AG09309 (cell line): ENCODE data around the gene EFNA3.

Experiments
- DNase-seq: peaks from one replicate; pipeline ENCODE4 v3.0.0-alpha.2; 2010; ENCODE audit warnings: low read depth
- H3K4me3 ChIP-seq: 2 replicates; pipeline ENCODE4 v1.5.1; 2011; ENCODE audit warnings: mild to moderate bottlenecking, low read depth, low read length, moderate library complexity; ENCODE audit not compliant: control insufficient read depth
- TF ChIP-seq, protein P1 (sequence below): IDR thresholded peaks from 2 replicates; pipeline ENCODE4 v1.5.1; 2011; ENCODE audit warnings: mild to moderate bottlenecking, low read depth, low read length, inconsistent platforms; ENCODE audit not compliant: insufficient read depth, control insufficient read depth; ENCODE audit errors: missing control alignments

Gene EFNA3

GRCh38 chr1:155039308-155039669, 39.3 kb upstream of the EFNA3 start:
- no peak overlapping the region for H3K4me3 ChIP-seq
- TF ChIP-seq, protein P1, sequence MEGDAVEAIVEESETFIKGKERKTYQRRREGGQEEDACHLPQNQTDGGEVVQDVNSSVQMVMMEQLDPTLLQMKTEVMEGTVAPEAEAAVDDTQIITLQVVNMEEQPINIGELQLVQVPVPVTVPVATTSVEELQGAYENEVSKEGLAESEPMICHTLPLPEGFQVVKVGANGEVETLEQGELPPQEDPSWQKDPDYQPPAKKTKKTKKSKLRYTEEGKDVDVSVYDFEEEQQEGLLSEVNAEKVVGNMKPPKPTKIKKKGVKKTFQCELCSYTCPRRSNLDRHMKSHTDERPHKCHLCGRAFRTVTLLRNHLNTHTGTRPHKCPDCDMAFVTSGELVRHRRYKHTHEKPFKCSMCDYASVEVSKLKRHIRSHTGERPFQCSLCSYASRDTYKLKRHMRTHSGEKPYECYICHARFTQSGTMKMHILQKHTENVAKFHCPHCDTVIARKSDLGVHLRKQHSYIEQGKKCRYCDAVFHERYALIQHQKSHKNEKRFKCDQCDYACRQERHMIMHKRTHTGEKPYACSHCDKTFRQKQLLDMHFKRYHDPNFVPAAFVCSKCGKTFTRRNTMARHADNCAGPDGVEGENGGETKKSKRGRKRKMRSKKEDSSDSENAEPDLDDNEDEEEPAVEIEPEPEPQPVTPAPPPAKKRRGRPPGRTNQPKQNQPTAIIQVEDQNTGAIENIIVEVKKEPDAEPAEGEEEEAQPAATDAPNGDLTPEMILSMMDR, result no peak
- no peak for DNase-seq

DNA sequence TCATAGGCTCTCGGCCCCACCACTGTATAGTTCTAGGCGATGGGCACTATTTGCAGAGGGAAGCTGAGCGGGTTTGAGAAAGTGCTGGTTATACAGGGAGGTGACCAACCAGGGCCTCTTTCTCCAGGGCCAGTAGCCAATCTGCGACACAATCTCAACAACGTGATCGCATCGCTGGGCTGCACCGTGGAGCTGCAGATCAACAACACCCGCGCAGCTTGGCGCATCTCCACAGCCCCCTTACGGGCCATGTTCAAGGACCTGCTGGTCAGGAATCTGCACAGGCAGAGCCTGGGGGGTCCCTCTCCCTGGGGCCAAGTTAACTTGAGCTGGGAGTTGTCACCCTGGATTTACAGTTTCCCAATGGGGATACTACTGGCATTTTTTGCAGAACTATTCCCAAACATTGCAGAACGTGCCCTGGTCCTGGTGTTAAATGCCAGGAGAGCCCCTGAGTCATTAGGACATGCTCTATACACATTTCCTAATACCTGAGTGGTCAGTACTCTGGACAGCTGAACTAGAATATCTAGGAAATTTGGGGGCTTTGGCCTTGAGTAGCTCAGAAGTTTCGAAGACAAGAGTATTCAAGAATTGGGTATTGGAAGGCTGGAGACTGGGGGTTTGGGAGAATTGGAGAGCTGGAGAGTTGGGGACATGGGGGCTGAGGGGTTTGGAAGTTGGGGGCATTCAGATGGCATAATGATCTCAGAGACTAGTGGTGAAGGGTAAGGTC, 38.1 kb upstream of the EFNA3 start:
- DNase-seq, result no peak
- TF ChIP-seq, protein P1, result no peak
- no peak overlapping the region for H3K4me3 ChIP-seq

DNA sequence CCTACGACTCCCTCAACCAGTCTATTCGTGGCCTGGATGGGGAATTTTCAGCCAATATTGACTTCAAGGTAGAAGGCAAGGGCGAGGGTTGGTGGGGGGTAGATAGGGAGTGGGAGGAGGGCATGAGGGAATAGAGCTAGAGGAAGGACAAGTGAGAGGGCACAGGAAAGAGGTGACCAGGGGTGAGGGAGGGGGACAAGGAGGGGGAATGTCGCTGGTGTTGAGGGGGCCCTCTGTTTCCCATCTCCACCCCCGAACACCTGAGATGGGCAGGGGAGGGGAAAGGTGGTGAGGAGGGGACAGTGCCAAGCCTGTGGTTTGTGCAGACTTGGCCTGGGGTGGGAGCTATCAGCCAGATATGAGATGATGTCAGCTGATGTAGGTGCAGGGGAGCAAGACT, 35.8 kb upstream of the EFNA3 start:
- TF ChIP-seq, protein P1, result no peak
- no peak overlapping the region for H3K4me3 ChIP-seq

DNA sequence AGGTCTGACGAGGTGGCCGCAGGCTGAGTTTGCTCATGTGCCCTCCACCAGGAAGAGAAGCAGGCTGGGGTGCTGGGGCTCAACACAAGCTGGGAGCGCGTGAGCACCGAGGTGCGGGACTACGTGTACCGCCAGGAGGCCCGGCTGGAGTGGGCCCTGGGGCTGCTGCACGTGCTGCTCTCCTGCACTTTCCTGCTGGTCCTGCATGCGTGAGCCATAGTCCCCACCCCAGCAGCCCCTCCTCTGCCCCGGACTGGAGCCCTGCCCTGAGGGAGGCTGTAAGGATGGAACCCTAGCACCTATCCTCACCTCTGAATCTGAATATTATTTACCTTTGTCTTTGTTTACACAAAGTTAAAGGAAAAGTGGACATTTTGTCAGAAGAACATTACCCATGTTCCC, 35.3 kb upstream of the EFNA3 start:
- DNase-seq, result no peak
- H3K4me3 ChIP-seq, result no peak overlapping the region
- TF ChIP-seq, protein P1, result no peak

More for the DNA sequence above, 35.8 kb upstream of the EFNA3 start:
- DNase-seq, result no peak

DNA sequence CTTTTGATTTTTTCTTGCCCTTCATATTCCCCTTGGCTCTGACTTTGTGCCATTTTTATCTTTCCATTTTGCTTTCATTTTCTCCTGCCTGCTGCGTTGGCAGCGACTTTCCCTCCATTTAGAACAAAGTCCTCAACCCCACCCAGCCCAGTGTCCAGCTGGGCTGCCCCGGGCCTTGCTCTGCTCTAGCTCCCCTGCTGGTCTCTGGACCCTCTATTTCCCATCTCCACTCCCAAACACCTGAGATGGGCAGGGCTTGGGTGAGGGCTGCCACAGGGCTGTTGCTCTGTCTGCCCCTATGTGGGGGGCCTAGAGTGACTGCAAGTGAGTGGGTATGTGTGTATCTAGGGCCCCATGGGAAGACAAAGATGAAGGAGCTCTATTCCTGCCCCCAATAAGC, 34.8 kb upstream of the EFNA3 start:
- H3K4me3 ChIP-seq, result no peak overlapping the region
- DNase-seq, result no peak
- TF ChIP-seq, protein P1, result no peak

DNA sequence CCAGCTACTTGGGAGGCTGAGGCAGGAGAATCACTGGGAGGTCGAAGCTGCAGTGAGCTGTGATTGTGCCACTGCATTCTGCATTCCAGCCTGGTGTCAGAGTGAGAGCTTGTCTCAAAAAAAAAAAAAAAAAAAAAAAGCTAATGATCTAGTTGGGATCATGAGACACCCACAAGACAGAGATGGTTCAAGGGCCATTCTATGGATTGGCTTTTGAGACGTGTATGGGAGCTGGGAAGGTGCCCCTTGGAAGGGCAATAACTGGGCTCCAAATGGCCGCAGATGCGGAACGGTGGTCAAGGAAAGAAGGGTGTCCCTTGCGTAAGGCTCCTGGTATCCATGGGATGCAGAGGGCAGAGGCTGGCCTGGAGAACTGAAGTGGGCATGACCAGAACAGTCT, 34.3 kb upstream of the EFNA3 start:
- TF ChIP-seq, protein P1, result no peak
- no peak for DNase-seq
- H3K4me3 ChIP-seq, result no peak overlapping the region
